Measurements from ENCODE around the gene CASP8AP2. TPM values are rescaled to one million over a fixed set of nuclear protein-coding genes. Genes with fewer than 3 reads are reported as not detected.

Gene CASP8AP2
- total RNA-seq, 1 donor from 2014 or later = 12.1 TPM

GRCh38 chr6:89799756-89800155 is 29.9 kb upstream of the CASP8AP2 start:
- no peaks in the 10 kb centered on the region for H3K27me3 Mint-ChIP-seq (ENCODE audit: low read depth, unreplicated experiment)
- Histone ChIP-seq H3K4me2 (ENCODE audit: low read length) (no peak overlapping the region), H3K27me3 (ENCODE audit: insufficient read depth, low read length) (no peaks in the 10 kb centered on the region), H4K20me1 (ENCODE audit: insufficient read depth, low read length) (peaks cover 17% of the 10 kb centered on the region), H3K27ac (ENCODE audit: low read depth, low read length) (no peak overlapping the region), H3K4me3 (ENCODE audit: insufficient read depth, low read depth, low read length) (no peak overlapping the region), H3K36me3 (ENCODE audit: insufficient read depth, low read length) (no peaks in the 10 kb centered on the region), H3K9me3 (ENCODE audit: insufficient read depth, low read depth, low read length) (no peaks in the 10 kb centered on the region), H3K79me2 (ENCODE audit: insufficient read depth, low read length) (peaks cover 13% of the 10 kb centered on the region), H2AFZ (ENCODE audit: low read depth, low read length) (no peak overlapping the region), H3K9ac (ENCODE audit: low read length) (no peak overlapping the region), H3K4me1 (ENCODE audit: insufficient read depth, low read length) (peaks cover 3% of the 10 kb centered on the region)
- no peak overlapping the region for H3K27ac Mint-ChIP-seq (ENCODE audit: unreplicated experiment)
- FAIRE-seq (no peak), DNase-seq (ENCODE audit: low read depth) (no peak)
- peaks cover 2% of the 10 kb centered on the region for H3K36me3 Mint-ChIP-seq (ENCODE audit: low read depth, unreplicated experiment)
- H3K4me3 Mint-ChIP-seq (ENCODE audit: unreplicated experiment) = no peak overlapping the region
- H3K9me3 Mint-ChIP-seq (ENCODE audit: unreplicated experiment) = no peaks in the 10 kb centered on the region
- TF ChIP-seq EZH2 (IDR thresholded peaks at IDR 0.05; ENCODE audit: insufficient read depth, low read length) = no peak
- TF ChIP-seq CTCF (IDR thresholded peaks at IDR 0.05; ENCODE audit: insufficient read depth, low read depth, low read length) = no peak
- no peaks in the 10 kb centered on the region for H3K4me1 Mint-ChIP-seq (ENCODE audit: low read depth, unreplicated experiment)

- no peak overlapping the region for H3K4me3 Mint-ChIP-seq (ENCODE audit: unreplicated experiment)
- peaks cover 41% of the 10 kb centered on the region for H3K79me2 ChIP-seq (ENCODE audit: insufficient read depth, low read length)
Measured at GRCh38 chr6:89803271-89803670, 26.4 kb upstream of the CASP8AP2 start.

More at GRCh38 chr6:89803271-89803670, 26.4 kb upstream of the CASP8AP2 start:
- Histone ChIP-seq H3K27ac (ENCODE audit: low read depth, low read length) (no peak overlapping the region), H3K4me2 (ENCODE audit: low read length) (no peak overlapping the region), H2AFZ (ENCODE audit: low read depth, low read length) (no peak overlapping the region), H3K9ac (ENCODE audit: low read length) (no peak overlapping the region), H3K4me1 (ENCODE audit: insufficient read depth, low read length) (no peaks in the 10 kb centered on the region), H3K4me3 (ENCODE audit: insufficient read depth, low read depth, low read length) (no peak overlapping the region), H3K27me3 (ENCODE audit: insufficient read depth, low read length) (no peaks in the 10 kb centered on the region), H3K36me3 (ENCODE audit: insufficient read depth, low read length) (no peaks in the 10 kb centered on the region), H4K20me1 (ENCODE audit: insufficient read depth, low read length) (peaks cover 16% of the 10 kb centered on the region), H3K9me3 (ENCODE audit: insufficient read depth, low read depth, low read length) (no peaks in the 10 kb centered on the region)
- Mint-ChIP-seq H3K9me3 (ENCODE audit: unreplicated experiment) (no peaks in the 10 kb centered on the region), H3K27me3 (ENCODE audit: low read depth, unreplicated experiment) (no peaks in the 10 kb centered on the region), H3K36me3 (ENCODE audit: low read depth, unreplicated experiment) (peaks cover 2% of the 10 kb centered on the region), H3K4me1 (ENCODE audit: low read depth, unreplicated experiment) (no peaks in the 10 kb centered on the region), H3K27ac (ENCODE audit: unreplicated experiment) (no peak overlapping the region)
- FAIRE-seq = no peak
- no peak for DNase-seq (ENCODE audit: low read depth)
- TF ChIP-seq EZH2 (IDR thresholded peaks at IDR 0.05; ENCODE audit: insufficient read depth, low read length) (no peak), CTCF (IDR thresholded peaks at IDR 0.05; ENCODE audit: insufficient read depth, low read depth, low read length) (no peak)
